ENCODE data around the gene DYNC1LI2.

DYNC1LI2 gene

GRCh38 chr16:66691234-66691633 is 60.2 kb downstream of the DYNC1LI2 start:
- no peak overlapping the region for H3K23ac ChIP-seq (ENCODE audit: low read length)
- H3K9me3 ChIP-seq (ENCODE audit: insufficient read depth, low read depth, low read length) = no peaks in the 10 kb centered on the region

GRCh38 chr16:66690106-66690847 is 61.1 kb downstream of the DYNC1LI2 start:
- Histone ChIP-seq H3K4ac (ENCODE audit: low read depth, low read length) (no peak overlapping the region), H3K18ac (ENCODE audit: low read length) (no peak overlapping the region), H3K79me2 (ENCODE audit: control insufficient read depth, insufficient read depth, low read length, poor library complexity) (no peaks in the 10 kb centered on the region), H3K9ac (ENCODE audit: low read length) (no peak overlapping the region), H3K79me1 (ENCODE audit: low read length) (no peaks in the 10 kb centered on the region), H2BK5ac (ENCODE audit: low read depth, low read length, poor library complexity) (no peak overlapping the region), H4K91ac (ENCODE audit: low read depth, low read length) (no peak overlapping the region), H3K36me3 (ENCODE audit: control insufficient read depth in 1 of 2, insufficient read depth in 2 of 2, low read length in 2 of 2) (no peaks in the 10 kb centered on the region), H2AFZ (ENCODE audit: insufficient read depth, low read length, poor library complexity) (no peak overlapping the region), H3K4me2 (ENCODE audit: low read length) (no peak overlapping the region), H3K9me3 (ENCODE audit: insufficient read depth, low read depth, low read length) (no peaks in the 10 kb centered on the region), H4K12ac (ENCODE audit: low read depth, low read length) (no peak overlapping the region), H3K23ac (ENCODE audit: low read length) (no peak overlapping the region), H2BK12ac (ENCODE audit: low read length) (no peak overlapping the region), H3K4me3 (ENCODE audit: low read depth, low read length) (no peak overlapping the region), H3K14ac (ENCODE audit: low read length) (no peak overlapping the region), H4K8ac (ENCODE audit: low read depth, low read length) (no peak overlapping the region), H2BK120ac (ENCODE audit: insufficient read depth, low read length, poor library complexity) (no peak overlapping the region), H2AK5ac (ENCODE audit: low read length) (no peak overlapping the region), H3K27ac (ENCODE audit: low read depth, low read length) (no peak overlapping the region), H3K27me3 (ENCODE audit: insufficient read depth, low read length) (no peaks in the 10 kb centered on the region), H3K4me1 (ENCODE audit: control insufficient read depth in 1 of 2, insufficient read depth in 2 of 2, low read length in 2 of 2) (peaks cover 4% of the 10 kb centered on the region in 2 experiments)
- WGBS (ENCODE audit: extremely low coverage, insufficient coverage, insufficient read length) = no CpG with 5 or more reads among the region's 7 CpGs
- no peak for DNase-seq

More at GRCh38 chr16:66691234-66691633, 60.2 kb downstream of the DYNC1LI2 start:
- Histone ChIP-seq H2BK12ac (ENCODE audit: low read length) (no peak overlapping the region), H3K27ac (ENCODE audit: low read depth, low read length) (no peak overlapping the region), H2BK5ac (ENCODE audit: low read depth, low read length, poor library complexity) (no peak overlapping the region), H3K14ac (ENCODE audit: low read length) (no peak overlapping the region), H4K91ac (ENCODE audit: low read depth, low read length) (no peak overlapping the region), H2AFZ (ENCODE audit: insufficient read depth, low read length, poor library complexity) (no peak overlapping the region), H2BK120ac (ENCODE audit: insufficient read depth, low read length, poor library complexity) (no peak overlapping the region), H4K12ac (ENCODE audit: low read depth, low read length) (no peak overlapping the region), H3K36me3 (ENCODE audit: control insufficient read depth in 1 of 2, insufficient read depth in 2 of 2, low read length in 2 of 2) (no peaks in the 10 kb centered on the region), H3K4me2 (ENCODE audit: low read length) (no peak overlapping the region), H3K4me3 (ENCODE audit: low read depth, low read length) (no peak overlapping the region), H2AK5ac (ENCODE audit: low read length) (no peak overlapping the region), H3K79me1 (ENCODE audit: low read length) (peaks cover 4% of the 10 kb centered on the region), H3K79me2 (ENCODE audit: control insufficient read depth, insufficient read depth, low read length, poor library complexity) (peaks cover 7% of the 10 kb centered on the region), H3K9ac (ENCODE audit: low read length) (no peak overlapping the region), H4K8ac (ENCODE audit: low read depth, low read length) (no peak overlapping the region), H3K27me3 (ENCODE audit: insufficient read depth, low read length) (no peaks in the 10 kb centered on the region), H3K18ac (ENCODE audit: low read length) (no peak overlapping the region), H3K4ac (ENCODE audit: low read depth, low read length) (no peak overlapping the region), H3K4me1 (ENCODE audit: control insufficient read depth in 1 of 2, insufficient read depth in 2 of 2, low read length in 2 of 2) (peaks cover 10 to 11% of the 10 kb centered on the region in 2 experiments)
- no CpG with 5 or more reads among the region's 6 CpGs for WGBS (ENCODE audit: extremely low coverage, insufficient coverage, insufficient read length)
- DNase-seq = no peak

DNA sequence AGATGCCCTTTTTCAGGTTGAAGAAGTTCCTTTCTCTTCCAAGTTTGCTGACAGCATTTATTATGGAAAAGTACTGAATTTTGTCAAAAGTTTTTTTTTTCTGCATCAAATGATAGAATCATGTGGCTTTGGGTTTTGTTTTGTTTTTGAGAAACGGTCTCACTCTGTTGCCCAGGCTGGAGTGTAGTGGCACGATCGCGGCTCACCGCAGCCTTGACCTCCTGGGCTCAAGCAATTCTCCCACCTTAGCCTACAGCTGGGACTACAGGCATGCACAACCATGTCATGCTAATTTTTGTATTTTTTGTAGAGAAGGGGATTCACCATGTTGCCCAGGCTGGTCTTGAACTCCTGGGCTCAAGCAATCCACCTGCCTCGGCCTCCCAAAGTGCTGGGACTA is 62.1 kb downstream of the DYNC1LI2 start:
- no peaks in the 10 kb centered on the region for H3K79me1 ChIP-seq (ENCODE audit: low read length)
- WGBS (ENCODE audit: extremely low coverage, insufficient coverage, insufficient read length) = no CpG with 5 or more reads among the region's 6 CpGs
- DNase-seq = no peak

GRCh38 chr16:66687906-66688625 is 63.3 kb downstream of the DYNC1LI2 start:
- H2BK5ac ChIP-seq (ENCODE audit: low read depth, low read length, poor library complexity) = no peak overlapping the region
- no peak overlapping the region for H4K91ac ChIP-seq (ENCODE audit: low read depth, low read length)
- no peak overlapping the region for H4K12ac ChIP-seq (ENCODE audit: low read depth, low read length)
- no peak overlapping the region for H2BK120ac ChIP-seq (ENCODE audit: insufficient read depth, low read length, poor library complexity)
- H3K27ac ChIP-seq (ENCODE audit: low read depth, low read length) = no peak overlapping the region
- no peak overlapping the region for H3K4ac ChIP-seq (ENCODE audit: low read depth, low read length)
- no peak overlapping the region for H3K18ac ChIP-seq (ENCODE audit: low read length)
- no peak overlapping the region for H2AFZ ChIP-seq (ENCODE audit: insufficient read depth, low read length, poor library complexity)
- H2AK5ac ChIP-seq (ENCODE audit: low read length) = no peak overlapping the region
- H3K4me3 ChIP-seq (ENCODE audit: low read depth, low read length) = no peak overlapping the region
- no peaks in the 10 kb centered on the region for H3K79me1 ChIP-seq (ENCODE audit: low read length)
- H3K9ac ChIP-seq (ENCODE audit: low read length) = no peak overlapping the region
- H3K14ac ChIP-seq (ENCODE audit: low read length) = no peak overlapping the region
- H3K4me2 ChIP-seq (ENCODE audit: low read length) = no peak overlapping the region
- peak; percentile 57 to 66 for DNase-seq
- H3K23ac ChIP-seq (ENCODE audit: low read length) = no peak overlapping the region
- no peaks in the 10 kb centered on the region for H3K4me1 ChIP-seq (ENCODE audit: control insufficient read depth in 1 of 2, insufficient read depth in 2 of 2, low read length in 2 of 2)
- H3K36me3 ChIP-seq (ENCODE audit: control insufficient read depth in 1 of 2, insufficient read depth in 2 of 2, low read length in 2 of 2) = no peaks in the 10 kb centered on the region
- H3K79me2 ChIP-seq (ENCODE audit: control insufficient read depth, insufficient read depth, low read length, poor library complexity) = no peaks in the 10 kb centered on the region
- H3K27me3 ChIP-seq (ENCODE audit: insufficient read depth, low read length) = no peaks in the 10 kb centered on the region
- H4K8ac ChIP-seq (ENCODE audit: low read depth, low read length) = no peak overlapping the region
- WGBS (ENCODE audit: extremely low coverage, insufficient coverage, insufficient read length) = no CpG with 5 or more reads among the region's 9 CpGs
- H3K9me3 ChIP-seq (ENCODE audit: insufficient read depth, low read depth, low read length) = no peaks in the 10 kb centered on the region
- H2BK12ac ChIP-seq (ENCODE audit: low read length) = no peak overlapping the region

More for the DNA sequence above, 62.1 kb downstream of the DYNC1LI2 start:
- H2AFZ ChIP-seq (ENCODE audit: insufficient read depth, low read length, poor library complexity) = no peak overlapping the region
- no peaks in the 10 kb centered on the region for H3K79me2 ChIP-seq (ENCODE audit: control insufficient read depth, insufficient read depth, low read length, poor library complexity)
- no peak overlapping the region for H3K14ac ChIP-seq (ENCODE audit: low read length)
- H3K27me3 ChIP-seq (ENCODE audit: insufficient read depth, low read length) = no peaks in the 10 kb centered on the region
- no peaks in the 10 kb centered on the region for H3K9me3 ChIP-seq (ENCODE audit: insufficient read depth, low read depth, low read length)
- H4K8ac ChIP-seq (ENCODE audit: low read depth, low read length) = no peak overlapping the region
- no peak overlapping the region for H2AK5ac ChIP-seq (ENCODE audit: low read length)
- no peak overlapping the region for H3K23ac ChIP-seq (ENCODE audit: low read length)
- H3K4me3 ChIP-seq (ENCODE audit: low read depth, low read length) = no peak overlapping the region
- H3K27ac ChIP-seq (ENCODE audit: low read depth, low read length) = no peak overlapping the region
- H3K4me1 ChIP-seq (ENCODE audit: control insufficient read depth in 1 of 2, insufficient read depth in 2 of 2, low read length in 2 of 2) = no peaks in the 10 kb centered on the region
- H3K18ac ChIP-seq (ENCODE audit: low read length) = no peak overlapping the region
- H2BK5ac ChIP-seq (ENCODE audit: low read depth, low read length, poor library complexity) = no peak overlapping the region
- H3K36me3 ChIP-seq (ENCODE audit: control insufficient read depth in 1 of 2, insufficient read depth in 2 of 2, low read length in 2 of 2) = no peaks in the 10 kb centered on the region
- H2BK120ac ChIP-seq (ENCODE audit: insufficient read depth, low read length, poor library complexity) = no peak overlapping the region
- no peak overlapping the region for H2BK12ac ChIP-seq (ENCODE audit: low read length)
- H4K12ac ChIP-seq (ENCODE audit: low read depth, low read length) = no peak overlapping the region
- no peak overlapping the region for H3K4ac ChIP-seq (ENCODE audit: low read depth, low read length)
- no peak overlapping the region for H3K9ac ChIP-seq (ENCODE audit: low read length)
- no peak overlapping the region for H4K91ac ChIP-seq (ENCODE audit: low read depth, low read length)
- no peak overlapping the region for H3K4me2 ChIP-seq (ENCODE audit: low read length)

Measured in trophoblast cell (in vitro differentiated cells and primary cell).